Neural progenitor cell (in vitro differentiated cells): ENCODE data around the gene VAV2. TPM values are rescaled to one million over a fixed set of nuclear protein-coding genes. Genes with fewer than 3 reads are reported as not detected.

ENCODE experiments used
- DNase-seq: peaks from one replicate; pipeline ENCODE4 v3.0.0-alpha.2; 2016; ENCODE audit warnings: low spot score
- H2AFZ ChIP-seq: fragments of 200-600 bp; sonication (generic); replicated peaks from 2 replicates; pipeline ENCODE4 v1.6.1; 2016; ENCODE audit warnings: antibody characterized with exemption
- H3F3A ChIP-seq: fragments of 200-600 bp; sonication (generic); 2 replicates; pipeline ENCODE4 v1.6.1; 2016; ENCODE audit warnings: antibody characterized with exemption, low read depth
- H3K27ac ChIP-seq: fragments of 200-600 bp; sonication (generic); 2 replicates; pipeline ENCODE4 v1.5.1; 2016; ENCODE audit warnings: mild to moderate bottlenecking
- H3K27me3 ChIP-seq: fragments of 200-600 bp; sonication (generic); 2 replicates; pipeline ENCODE4 v1.6.1; 2016; ENCODE audit warnings: mild to moderate bottlenecking, moderate library complexity
- H3K36me3 ChIP-seq: fragments of 200-600 bp; sonication (generic); 2 replicates; pipeline ENCODE4 v1.5.1; 2016
- H3K4me1 ChIP-seq: fragments of 200-600 bp; sonication (generic); 2 replicates; pipeline ENCODE4 v1.6.1; 2016; ENCODE audit warnings: mixed run types
- H3K4me2 ChIP-seq: fragments of 200-600 bp; sonication (generic); 2 replicates; pipeline ENCODE4 v1.6.1; 2016
- H3K4me3 ChIP-seq: fragments of 200-600 bp; sonication (generic); 2 replicates; pipeline ENCODE4 v1.5.1; 2016
- H3K79me2 ChIP-seq: fragments of 200-600 bp; sonication (generic); 2 replicates; pipeline ENCODE4 v1.6.1; 2016; ENCODE audit warnings: low read depth
- H3K9ac ChIP-seq: fragments of 200-600 bp; sonication (generic); 2 replicates; pipeline ENCODE4 v1.6.1; 2016
- H3K9me3 ChIP-seq: fragments of 200-600 bp; sonication (generic); 2 replicates; pipeline ENCODE4 v1.5.1; 2016; ENCODE audit warnings: low read depth
- H4K20me1 ChIP-seq: fragments of 200-600 bp; sonication (generic); 2 replicates; pipeline ENCODE4 v1.6.1; 2016; ENCODE audit warnings: low read depth
- H3K27ac Mint-ChIP-seq: 3 replicates; pipeline ENCODE4 v1.8.0; 2021; ENCODE audit warnings: mixed read lengths
- H3K27me3 Mint-ChIP-seq: 2 replicates; pipeline ENCODE4 v1.8.0; 2022; ENCODE audit warnings: low read depth, mild to moderate bottlenecking, inconsistent platforms, moderate library complexity, mixed read lengths; ENCODE audit not compliant: insufficient read depth
- H3K36me3 Mint-ChIP-seq: 3 replicates; pipeline ENCODE4 v1.8.0; 2021; ENCODE audit warnings: mixed read lengths
- H3K4me1 Mint-ChIP-seq: 3 replicates; pipeline ENCODE4 v1.8.0; 2021; ENCODE audit warnings: mixed read lengths
- H3K4me3 Mint-ChIP-seq: 3 replicates; pipeline ENCODE4 v1.8.0; 2021; ENCODE audit warnings: mild to moderate bottlenecking, moderate library complexity, mixed read lengths
- H3K9me3 Mint-ChIP-seq: 3 replicates; pipeline ENCODE4 v1.8.0; 2020; ENCODE audit warnings: mixed read lengths
- EZH2 ChIP-seq: fragments of 200-600 bp; sonication (generic); IDR thresholded peaks from 2 replicates; pipeline ENCODE4 v1.6.1; 2017; ENCODE audit warnings: antibody characterized with exemption, mild to moderate bottlenecking, moderate library complexity
- EZH2phosphoT487 ChIP-seq: fragments of 200-600 bp; sonication (generic); IDR thresholded peaks from 2 replicates; pipeline ENCODE4 v1.6.1; 2017; ENCODE audit warnings: antibody characterized with exemption
- total RNA-seq: library from RNA; depleted of rRNA; stranded (reverse); fragments of >200 nt; gene quantifications from 2 replicates; pipeline ENCODE4 v1.2.3, GENCODE V29; 2015; ENCODE audit warnings: low replicate concordance
- TF ChIP-seq, protein P1 (sequence below): fragments of 200-600 bp; sonication (generic); IDR thresholded peaks from 2 replicates; pipeline ENCODE4 v1.5.1; 2017; ENCODE audit warnings: antibody characterized with exemption, mild to moderate bottlenecking

Gene VAV2
- total RNA-seq, 1 donor from 2014 or later = 12.9 TPM

- Mint-ChIP-seq H3K4me1 (no peaks in the 10 kb centered on the region), H3K27me3 (peaks cover 5% of the 10 kb centered on the region), H3K4me3 (no peak overlapping the region), H3K27ac (no peak overlapping the region), H3K9me3 (no peaks in the 10 kb centered on the region), H3K36me3 (peaks cover 6% of the 10 kb centered on the region)
- no peak for TF ChIP-seq EZH2
- TF ChIP-seq, protein P1, sequence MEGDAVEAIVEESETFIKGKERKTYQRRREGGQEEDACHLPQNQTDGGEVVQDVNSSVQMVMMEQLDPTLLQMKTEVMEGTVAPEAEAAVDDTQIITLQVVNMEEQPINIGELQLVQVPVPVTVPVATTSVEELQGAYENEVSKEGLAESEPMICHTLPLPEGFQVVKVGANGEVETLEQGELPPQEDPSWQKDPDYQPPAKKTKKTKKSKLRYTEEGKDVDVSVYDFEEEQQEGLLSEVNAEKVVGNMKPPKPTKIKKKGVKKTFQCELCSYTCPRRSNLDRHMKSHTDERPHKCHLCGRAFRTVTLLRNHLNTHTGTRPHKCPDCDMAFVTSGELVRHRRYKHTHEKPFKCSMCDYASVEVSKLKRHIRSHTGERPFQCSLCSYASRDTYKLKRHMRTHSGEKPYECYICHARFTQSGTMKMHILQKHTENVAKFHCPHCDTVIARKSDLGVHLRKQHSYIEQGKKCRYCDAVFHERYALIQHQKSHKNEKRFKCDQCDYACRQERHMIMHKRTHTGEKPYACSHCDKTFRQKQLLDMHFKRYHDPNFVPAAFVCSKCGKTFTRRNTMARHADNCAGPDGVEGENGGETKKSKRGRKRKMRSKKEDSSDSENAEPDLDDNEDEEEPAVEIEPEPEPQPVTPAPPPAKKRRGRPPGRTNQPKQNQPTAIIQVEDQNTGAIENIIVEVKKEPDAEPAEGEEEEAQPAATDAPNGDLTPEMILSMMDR = no peak
- no peak for TF ChIP-seq EZH2phosphoT487
- no peak for DNase-seq
- Histone ChIP-seq H3K4me3 (no peak overlapping the region), H4K20me1 (peaks cover 10% of the 10 kb centered on the region), H3K36me3 (no peaks in the 10 kb centered on the region), H3K4me1 (no peaks in the 10 kb centered on the region), H2AFZ (no peak overlapping the region), H3K4me2 (no peak overlapping the region), H3K9ac (no peak overlapping the region), H3K27me3 (no peaks in the 10 kb centered on the region), H3K9me3 (no peaks in the 10 kb centered on the region), H3F3A (no peaks in the 10 kb centered on the region), H3K79me2 (no peaks in the 10 kb centered on the region), H3K27ac (no peak overlapping the region)
These were observed 210.3 kb downstream of the VAV2 start for GRCh38 chr9:133781828-133782135.

DNA sequence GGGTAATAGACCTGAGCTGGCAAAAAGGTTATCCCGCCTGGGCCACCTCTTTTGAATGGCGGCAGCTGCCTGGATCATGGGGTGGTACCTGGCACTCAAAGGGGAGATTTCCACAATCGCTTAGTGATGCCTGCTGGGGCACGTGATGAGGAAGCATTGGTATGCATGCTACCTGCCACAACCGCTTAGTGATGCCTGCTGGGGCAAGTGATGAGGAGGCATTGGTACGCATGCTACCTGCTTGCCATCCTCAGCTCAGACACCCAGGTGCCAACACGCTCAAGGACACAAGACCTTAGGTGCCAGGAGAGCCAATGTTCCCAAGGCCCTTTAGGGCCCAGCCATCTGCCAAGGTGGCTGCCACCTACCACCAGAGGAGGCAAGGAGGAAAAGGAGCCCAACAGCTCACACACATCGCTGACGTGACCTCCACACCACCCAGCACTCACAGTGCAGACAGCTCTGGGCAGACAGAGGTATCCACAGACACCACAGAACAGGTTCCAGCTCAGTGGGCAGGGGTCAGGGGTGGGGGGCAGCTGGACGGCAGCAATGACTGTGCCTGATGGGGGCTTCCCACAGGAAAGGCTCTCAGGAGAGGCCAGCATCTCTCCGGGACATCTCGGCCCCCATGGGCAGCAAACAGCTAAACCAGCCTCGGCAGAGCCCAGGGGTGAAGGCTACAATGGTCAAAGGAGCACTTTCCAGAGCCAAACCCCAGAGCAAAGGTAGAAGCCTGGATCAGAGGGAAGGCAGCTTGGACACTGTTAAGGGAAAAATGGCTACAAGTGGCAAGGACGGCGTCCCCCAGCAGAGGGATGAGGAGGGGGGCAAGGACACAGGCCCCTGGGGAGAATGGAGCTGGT is 210.9 kb downstream of the VAV2 start:
- no peaks in the 10 kb centered on the region for H3K4me1 Mint-ChIP-seq
- H3K27ac ChIP-seq = no peak overlapping the region
- no peaks in the 10 kb centered on the region for H3F3A ChIP-seq
- H3K79me2 ChIP-seq = no peaks in the 10 kb centered on the region
- H3K36me3 Mint-ChIP-seq = peaks cover 5% of the 10 kb centered on the region
- no peak overlapping the region for H2AFZ ChIP-seq
- H3K36me3 ChIP-seq = no peaks in the 10 kb centered on the region
- no peak overlapping the region for H3K27ac Mint-ChIP-seq
- no peaks in the 10 kb centered on the region for H3K9me3 ChIP-seq
- TF ChIP-seq EZH2phosphoT487 (no peak), EZH2 (no peak)
- TF ChIP-seq, protein P1 = no peak
- no peaks in the 10 kb centered on the region for H3K9me3 Mint-ChIP-seq
- no peaks in the 10 kb centered on the region for H3K4me1 ChIP-seq
- H3K9ac ChIP-seq = no peak overlapping the region
- no peak overlapping the region for H3K4me3 ChIP-seq
- peaks cover 5% of the 10 kb centered on the region for H3K27me3 Mint-ChIP-seq
- H3K27me3 ChIP-seq = no peaks in the 10 kb centered on the region
- peaks cover 7% of the 10 kb centered on the region for H4K20me1 ChIP-seq
- H3K4me2 ChIP-seq = no peak overlapping the region
- DNase-seq = no peak
- H3K4me3 Mint-ChIP-seq = no peak overlapping the region

DNA sequence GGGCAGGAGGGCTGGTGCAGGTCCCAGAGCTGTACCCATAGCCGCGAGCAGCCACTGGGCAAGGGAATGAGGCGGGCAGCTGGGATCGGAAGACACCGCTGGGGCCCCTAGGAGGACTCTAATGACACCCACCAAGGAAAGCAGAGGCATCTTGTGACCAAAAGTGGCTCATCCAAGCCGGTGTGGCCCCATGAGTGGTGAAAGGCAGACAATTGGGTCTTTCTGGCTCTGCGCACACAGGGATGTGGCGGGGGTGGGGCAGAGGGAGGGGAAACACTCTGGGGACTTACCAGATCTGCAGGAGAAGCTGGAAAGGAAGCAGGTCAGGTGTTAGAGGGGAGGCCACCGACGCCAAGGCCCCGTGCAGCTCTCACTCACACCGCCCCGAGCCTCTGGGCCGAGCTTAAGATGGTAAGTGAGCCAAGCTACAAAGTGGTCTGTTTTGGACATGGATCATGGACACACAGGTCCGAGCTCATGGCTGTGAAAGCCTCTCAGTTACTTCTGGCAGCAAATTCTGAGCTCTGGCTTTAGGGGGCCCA is 211.6 kb downstream of the VAV2 start:
- peaks cover 7% of the 10 kb centered on the region for H4K20me1 ChIP-seq
- no peak overlapping the region for H3K4me3 ChIP-seq
- no peaks in the 10 kb centered on the region for H3K27me3 ChIP-seq
- no peaks in the 10 kb centered on the region for H3F3A ChIP-seq
- H3K36me3 Mint-ChIP-seq = peaks cover 1% of the 10 kb centered on the region
- no peaks in the 10 kb centered on the region for H3K4me1 ChIP-seq
- H3K36me3 ChIP-seq = no peaks in the 10 kb centered on the region
- no peak for DNase-seq
- H3K4me1 Mint-ChIP-seq = no peaks in the 10 kb centered on the region
- no peak overlapping the region for H3K4me2 ChIP-seq
- no peak overlapping the region for H2AFZ ChIP-seq
- H3K27ac ChIP-seq = no peak overlapping the region
- H3K9me3 Mint-ChIP-seq = no peaks in the 10 kb centered on the region
- no peaks in the 10 kb centered on the region for H3K9me3 ChIP-seq
- H3K4me3 Mint-ChIP-seq = no peak overlapping the region
- TF ChIP-seq EZH2 (no peak), EZH2phosphoT487 (no peak)
- TF ChIP-seq, protein P1 = no peak
- H3K27ac Mint-ChIP-seq = no peak overlapping the region
- peaks cover 5% of the 10 kb centered on the region for H3K27me3 Mint-ChIP-seq
- H3K79me2 ChIP-seq = no peaks in the 10 kb centered on the region
- no peak overlapping the region for H3K9ac ChIP-seq
